GM12892 (cell line): ENCODE measurements around the gene PM20D2.

ENCODE experiments used
- POLR2A ChIP-seq: IDR thresholded peaks from 2 replicates; pipeline ENCODE4 v1.6.1; 2011; ENCODE audit warnings: low read depth, low read length, control low read depth
- POLR2AphosphoS5 ChIP-seq: IDR thresholded peaks from 2 replicates; pipeline ENCODE4 v1.6.1; 2011; ENCODE audit warnings: low read depth, low read length, control low read depth
- TAF1 ChIP-seq: IDR thresholded peaks from 2 replicates; pipeline ENCODE4 v1.6.1; 2011; ENCODE audit warnings: low read depth, mild to moderate bottlenecking, control low read depth, low read length, borderline replicate concordance

DNA sequence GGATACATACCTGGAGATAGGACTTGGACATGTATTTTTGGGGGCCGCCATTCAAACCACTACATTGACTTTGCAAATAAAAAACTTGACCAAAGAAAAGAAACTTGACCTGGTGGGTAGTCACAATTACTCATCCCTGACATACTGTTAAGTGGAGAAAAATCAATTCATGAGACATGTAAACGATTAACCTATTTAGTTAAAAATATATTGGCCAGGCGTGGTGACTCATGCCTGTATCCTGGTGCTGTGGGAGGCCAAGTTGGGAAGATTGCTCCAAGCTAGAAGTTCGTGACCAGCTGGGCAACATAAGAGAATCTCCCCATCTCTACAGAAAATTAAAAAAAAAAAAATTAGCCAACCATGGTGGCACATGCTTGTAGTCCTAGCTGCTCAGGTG lies 25.5 kb upstream of the PM20D2 start:
- TF ChIP-seq POLR2A (no peak), POLR2AphosphoS5 (no peak), TAF1 (no peak)
